PC-3 (cell line): ENCODE data around the gene CHRNA5. TPM values are rescaled to one million over a fixed set of nuclear protein-coding genes. Genes with fewer than 3 reads are reported as not detected.
"Not testable (repeated sequence)": the region's sequence is repeated elsewhere in the genome, so short reads cannot be mapped to it uniquely, and the experiment has no call there.

Experiments used
- ATAC-seq: fragments of 200-7000 bp; cut with Tn5 transposase; 2 replicates; pipeline ENCODE4 v1.9.1; 2020; ENCODE audit warnings: mild to moderate bottlenecking, moderate library complexity
- BruUV-seq: library from RNA; stranded (reverse); fragments of 400-500 nt; replicated peaks from 2 replicates; lab custom pipeline; 2021; lab: Mats Ljungman, UMichigan
- CTCF ChIA-PET: fragments of 300-600 bp; sonication (Branson Sonifier 250); formaldehyde crosslinking; loops from one replicate; lab custom pipeline; 2022; ENCODE audit warnings: antibody characterized with exemption; lab: Charles Lee
- POLR2A ChIA-PET: fragments of 300-600 bp; sonication (Branson Sonifier 250); formaldehyde crosslinking; loops from one replicate; lab custom pipeline; 2022; ENCODE audit warnings: antibody characterized with exemption; ENCODE audit not compliant: unreplicated experiment; lab: Charles Lee
- DNase-seq: peaks from one replicate; pipeline ENCODE4 v3.0.0-alpha.2; 2015
- H2AFZ ChIP-seq: fragments of 300-600 bp; sonication (generic); 2 replicates; pipeline ENCODE4 v1.6.0; 2016; ENCODE audit warnings: antibody characterized with exemption, low read length
- H3F3A ChIP-seq: fragments of 300-600 bp; sonication (generic); one replicate; pipeline ENCODE4 v1.6.0; 2017; ENCODE audit warnings: antibody characterized with exemption, low read length, control low read depth, mild to moderate bottlenecking; ENCODE audit not compliant: unreplicated experiment
- H3K27ac ChIP-seq: fragments of 300-600 bp; sonication (generic); 2 replicates; pipeline ENCODE4 v1.5.1; 2016; ENCODE audit warnings: mild to moderate bottlenecking, low read length
- H3K27me3 ChIP-seq: fragments of 300-600 bp; sonication (generic); 2 replicates; pipeline ENCODE4 v1.6.1; 2016; ENCODE audit warnings: low read length, mixed read lengths
- H3K36me3 ChIP-seq: fragments of 300-600 bp; sonication (generic); 2 replicates; pipeline ENCODE4 v1.6.1; 2016; ENCODE audit warnings: low read depth, mixed run types, low read length, mixed read lengths
- H3K4me1 ChIP-seq: fragments of 300-600 bp; sonication (generic); 2 replicates; pipeline ENCODE4 v1.5.1; 2016; ENCODE audit warnings: low read length; ENCODE audit not compliant: insufficient read depth
- H3K4me2 ChIP-seq: fragments of 300-600 bp; sonication (generic); 2 replicates; pipeline ENCODE4 v1.6.0; 2016; ENCODE audit warnings: low read length
- H3K4me3 ChIP-seq: fragments of 300-600 bp; sonication (generic); 2 replicates; pipeline ENCODE4 v1.5.1; 2016; ENCODE audit warnings: mild to moderate bottlenecking, low read length, mixed read lengths
- H3K79me2 ChIP-seq: fragments of 300-600 bp; sonication (generic); 2 replicates; pipeline ENCODE4 v1.6.1; 2017; ENCODE audit warnings: low read length, mixed read lengths
- H3K9ac ChIP-seq: fragments of 300-600 bp; sonication (generic); 2 replicates; pipeline ENCODE4 v1.6.0; 2016; ENCODE audit warnings: mild to moderate bottlenecking, low read length
- H3K9me2 ChIP-seq: fragments of 300-600 bp; sonication (generic); replicated peaks from 2 replicates; pipeline ENCODE4 v1.6.1; 2016; ENCODE audit warnings: mixed run types, low read length, mixed read lengths
- H3K9me3 ChIP-seq: fragments of 300-600 bp; sonication (generic); 2 replicates; pipeline ENCODE4 v1.6.1; 2016; ENCODE audit warnings: low read length, mixed read lengths
- H4K20me1 ChIP-seq: fragments of 300-600 bp; sonication (generic); 2 replicates; pipeline ENCODE4 v1.6.1; 2016; ENCODE audit warnings: low read length, mixed read lengths
- EZH2 ChIP-seq: fragments of 300-600 bp; sonication (generic); IDR thresholded peaks from one replicate; pipeline ENCODE4 v1.6.1; 2017; ENCODE audit warnings: antibody characterized with exemption, mild to moderate bottlenecking, low read length; ENCODE audit not compliant: unreplicated experiment
- EZH2phosphoT487 ChIP-seq: fragments of 300-600 bp; sonication (generic); IDR thresholded peaks from 2 replicates; pipeline ENCODE4 v1.6.1; 2018; ENCODE audit warnings: mild to moderate bottlenecking, antibody characterized with exemption, low read length, borderline replicate concordance
- intact Hi-C: fragments of 100-400 bp; cut with micrococcal nuclease; formaldehyde crosslinking; loops from 2 replicates; pipeline ENCODE4 v1.9.0; 2023
- total RNA-seq: library from RNA; depleted of rRNA; stranded (reverse); fragments of >200 nt; gene quantifications from 2 replicates; pipeline ENCODE4 v1.2.3, GENCODE V29; 2014
- TF ChIP-seq, protein P1 (sequence below): fragments of 300-600 bp; sonication (generic); conservative IDR thresholded peaks from 2 replicates; pipeline ENCODE4 v1.5.1; 2017; ENCODE audit warnings: antibody characterized with exemption, low read depth, mild to moderate bottlenecking, low read length

Gene CHRNA5
- total RNA-seq, 1 experiment from 2014 or later: 8.4 TPM

DNA sequence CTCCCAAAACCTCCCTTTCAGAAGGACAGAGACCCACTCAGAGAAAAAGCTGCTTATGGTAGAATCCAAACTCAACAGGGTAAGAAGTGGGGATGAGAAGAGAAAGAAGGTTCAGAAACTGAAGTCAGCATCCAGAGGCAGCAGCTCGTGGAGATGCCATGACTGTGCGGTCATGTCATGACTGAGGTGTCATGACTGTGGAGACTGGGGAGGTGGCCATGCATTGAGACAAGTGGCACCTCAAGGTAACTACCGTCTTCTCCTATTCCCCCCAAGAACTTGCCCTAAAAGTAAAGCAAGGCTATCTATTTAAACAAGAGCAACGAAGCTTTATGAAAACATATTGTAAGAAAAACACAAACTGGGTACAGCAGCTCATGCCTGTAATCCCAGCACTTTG lies 40.4 kb downstream of the CHRNA5 start:
- no peak for ATAC-seq
- no peaks in the 10 kb centered on the region for H3K36me3 ChIP-seq
- no peak overlapping the region for H3K9ac ChIP-seq
- ChIA-PET CTCF (no interaction called here), POLR2A (no interaction called here)
- no TSS peak for BruUV-seq
- H3F3A ChIP-seq: no peaks in the 10 kb centered on the region
- no peaks in the 10 kb centered on the region for H3K79me2 ChIP-seq
- no peaks in the 10 kb centered on the region for H3K9me3 ChIP-seq
- no peak overlapping the region for H3K4me2 ChIP-seq
- no peak overlapping the region for H2AFZ ChIP-seq
- no peaks in the 10 kb centered on the region for H3K4me1 ChIP-seq
- H3K4me3 ChIP-seq: no peak overlapping the region
- no peaks in the 10 kb centered on the region for H3K27me3 ChIP-seq
- H3K9me2 ChIP-seq: no peaks in the 10 kb centered on the region
- H3K27ac ChIP-seq: no peak overlapping the region
- intact Hi-C loops: no loop called here
- H4K20me1 ChIP-seq: no peaks in the 10 kb centered on the region
- no peak for DNase-seq
- TF ChIP-seq EZH2: no peak
- TF ChIP-seq, protein P1, sequence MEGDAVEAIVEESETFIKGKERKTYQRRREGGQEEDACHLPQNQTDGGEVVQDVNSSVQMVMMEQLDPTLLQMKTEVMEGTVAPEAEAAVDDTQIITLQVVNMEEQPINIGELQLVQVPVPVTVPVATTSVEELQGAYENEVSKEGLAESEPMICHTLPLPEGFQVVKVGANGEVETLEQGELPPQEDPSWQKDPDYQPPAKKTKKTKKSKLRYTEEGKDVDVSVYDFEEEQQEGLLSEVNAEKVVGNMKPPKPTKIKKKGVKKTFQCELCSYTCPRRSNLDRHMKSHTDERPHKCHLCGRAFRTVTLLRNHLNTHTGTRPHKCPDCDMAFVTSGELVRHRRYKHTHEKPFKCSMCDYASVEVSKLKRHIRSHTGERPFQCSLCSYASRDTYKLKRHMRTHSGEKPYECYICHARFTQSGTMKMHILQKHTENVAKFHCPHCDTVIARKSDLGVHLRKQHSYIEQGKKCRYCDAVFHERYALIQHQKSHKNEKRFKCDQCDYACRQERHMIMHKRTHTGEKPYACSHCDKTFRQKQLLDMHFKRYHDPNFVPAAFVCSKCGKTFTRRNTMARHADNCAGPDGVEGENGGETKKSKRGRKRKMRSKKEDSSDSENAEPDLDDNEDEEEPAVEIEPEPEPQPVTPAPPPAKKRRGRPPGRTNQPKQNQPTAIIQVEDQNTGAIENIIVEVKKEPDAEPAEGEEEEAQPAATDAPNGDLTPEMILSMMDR: no peak
- TF ChIP-seq EZH2phosphoT487: no peak

DNA sequence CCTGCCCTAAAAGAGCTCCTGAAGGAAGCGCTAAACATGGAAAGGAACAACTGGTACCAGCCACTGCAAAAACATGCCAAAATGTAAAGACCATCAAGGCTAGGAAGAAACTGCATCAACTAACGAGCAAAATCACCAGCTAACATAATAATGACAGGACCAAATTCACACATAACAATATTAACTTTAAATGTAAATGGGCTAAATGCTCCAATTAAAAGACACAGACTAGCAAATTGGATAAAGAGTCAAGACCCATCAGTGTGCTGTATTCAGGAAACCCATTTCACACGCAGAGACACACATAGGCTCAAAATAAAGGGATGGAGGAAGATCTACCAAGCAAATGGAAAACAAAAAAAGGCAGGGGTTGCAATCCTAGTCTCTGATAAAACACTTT lies 44.2 kb downstream of the CHRNA5 start:
- intact Hi-C loops, ATAC-seq, POLR2A ChIA-PET, H3K4me1 ChIP-seq, H3K9me2 ChIP-seq, H3F3A ChIP-seq, BruUV-seq, H4K20me1 ChIP-seq, CTCF ChIA-PET, DNase-seq, H3K79me2 ChIP-seq, H3K27me3 ChIP-seq, H3K36me3 ChIP-seq, H3K4me2 ChIP-seq, H3K27ac ChIP-seq, H3K9ac ChIP-seq, H3K9me3 ChIP-seq, H2AFZ ChIP-seq, H3K4me3 ChIP-seq: not testable (repeated sequence)

DNA sequence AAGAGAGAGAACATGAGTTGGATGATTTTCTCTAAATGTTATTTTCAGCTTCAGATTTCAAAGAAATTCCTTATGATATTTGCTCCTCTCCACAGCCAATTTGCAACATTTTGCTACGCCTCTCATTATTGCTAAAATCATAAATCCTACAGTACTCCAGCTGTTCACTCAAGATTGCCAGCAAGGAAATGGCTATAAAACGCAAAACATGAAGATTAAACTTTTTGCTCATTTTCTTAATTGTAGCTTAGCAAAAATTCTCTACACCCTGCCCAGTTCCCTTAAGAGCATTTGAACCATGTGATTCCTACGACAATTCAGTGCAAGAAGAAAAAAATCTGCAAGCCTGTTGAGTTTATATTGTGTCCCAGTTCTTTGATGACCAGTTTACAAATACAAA lies 48.7 kb downstream of the CHRNA5 start:
- no peak overlapping the region for H3K9ac ChIP-seq
- no peaks in the 10 kb centered on the region for H3K27me3 ChIP-seq
- no peak for TF ChIP-seq EZH2
- TF ChIP-seq, protein P1: no peak
- TF ChIP-seq EZH2phosphoT487: no peak
- no peaks in the 10 kb centered on the region for H3K9me2 ChIP-seq
- ChIA-PET CTCF (no interaction called here), POLR2A (interaction anchor here (0.6 kb wide), 1 partner anchor 74 kb away, joined by 3 read pairs; the partner anchor contains the start of gene PSMA4)
- no peaks in the 10 kb centered on the region for H3K9me3 ChIP-seq
- H3K27ac ChIP-seq: no peak overlapping the region
- H3K79me2 ChIP-seq: no peaks in the 10 kb centered on the region
- DNase-seq: no peak
- no peak for ATAC-seq
- H4K20me1 ChIP-seq: no peaks in the 10 kb centered on the region
- H3K4me3 ChIP-seq: no peak overlapping the region
- no peaks in the 10 kb centered on the region for H3F3A ChIP-seq
- no peaks in the 10 kb centered on the region for H3K36me3 ChIP-seq
- intact Hi-C loops: no loop called here
- no peak overlapping the region for H3K4me2 ChIP-seq
- BruUV-seq: no TSS peak
- H2AFZ ChIP-seq: no peak overlapping the region
- no peaks in the 10 kb centered on the region for H3K4me1 ChIP-seq
